Tibial artery (tissue), 4 donors: ENCODE measurements around the gene PTBP1.
"Not testable (repeated sequence)": the region's sequence is repeated elsewhere in the genome, so short reads cannot be mapped to it uniquely, and the experiment has no call there.

Experiments used
- DNase-seq, 2 donors: peaks; one replicate each; pipeline ENCODE4 v3.0.0-alpha.2; 2019
- H3K27ac ChIP-seq, 2 donors: fragments of 200-600 bp; sonication (generic) in 1 of 2; 1 replicate in 1 of 2; 2 replicates in 1 of 2; pipeline ENCODE4 v1.5.1; 2018 to 2019; ENCODE audit warnings: mild to moderate bottlenecking in 1 of 2
- H3K27me3 ChIP-seq, 2 donors: fragments of 200-600 bp; sonication (generic) in 1 of 2; one replicate each; pipeline versions ENCODE4 v1.5.1 to v1.6.0; 2016 to 2019
- H3K36me3 ChIP-seq, 3 donors: fragments of 200-600 bp; sonication (generic) in 2 of 3; one replicate each; pipeline ENCODE4 v1.5.1; 2016 to 2019; ENCODE audit warnings: mild to moderate bottlenecking in 2 of 3
- H3K4me1 ChIP-seq, 4 donors: fragments of 200-600 bp; sonication (generic) in 2 of 4; 1 replicate in 3 of 4; 2 replicates in 1 of 4; pipeline ENCODE4 v1.5.1; 2016 to 2019
- H3K4me3 ChIP-seq, 2 donors: fragments of 200-600 bp; sonication (generic) in 1 of 2; 1 replicate in 1 of 2; 2 replicates in 1 of 2; pipeline ENCODE4 v1.5.1; 2018 to 2019; ENCODE audit warnings: mild to moderate bottlenecking in 2 of 2
- H3K9me3 ChIP-seq, 3 donors: fragments of 200-600 bp; sonication (generic) in 1 of 3; one replicate each; pipeline ENCODE4 v1.5.1; 2016 to 2019
- intact Hi-C: fragments of 100-400 bp; cut with DNase I; formaldehyde crosslinking; loops from one replicate; pipeline ENCODE4 v1.15.0; 2023; ENCODE audit warnings: low total_unique reads
- TF ChIP-seq, protein P1 (sequence below), 2 experiments: fragments of 200-600 bp in 1 of 2; fragments of 450-650 bp in 1 of 2; IDR thresholded peaks; one replicate each; pipeline ENCODE4 v1.5.1; 2017 to 2019; ENCODE audit warnings: antibody characterized with exemption in 2 of 2, mild to moderate bottlenecking in 1 of 2, moderate library complexity in 1 of 2

Gene PTBP1

DNA sequence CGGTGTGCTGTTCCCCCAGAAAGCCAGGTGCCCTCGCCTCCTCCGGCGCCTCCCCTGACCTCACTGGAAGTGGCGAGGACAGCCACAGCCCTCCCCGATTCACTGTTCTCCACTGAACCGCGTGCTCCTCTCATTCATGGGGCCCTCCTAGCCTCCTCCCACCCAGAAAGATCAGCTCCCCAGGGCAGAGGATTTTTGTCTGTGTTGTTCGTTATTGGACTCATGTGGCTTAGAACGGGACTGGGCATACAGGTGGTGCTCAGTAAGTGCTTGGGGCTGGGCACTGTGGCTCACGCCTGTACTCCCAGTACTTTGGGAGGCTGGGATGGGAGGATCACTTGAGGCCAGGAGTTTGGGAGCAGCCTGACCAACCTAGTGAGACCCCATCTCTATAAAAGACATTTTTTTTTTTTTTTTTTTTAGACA, 47.3 kb downstream of the PTBP1 start:
- peaks cover 0 to 20% (median 14%) of the 10 kb centered on the region in 4 donors for H3K4me1 ChIP-seq
- TF ChIP-seq, protein P1, sequence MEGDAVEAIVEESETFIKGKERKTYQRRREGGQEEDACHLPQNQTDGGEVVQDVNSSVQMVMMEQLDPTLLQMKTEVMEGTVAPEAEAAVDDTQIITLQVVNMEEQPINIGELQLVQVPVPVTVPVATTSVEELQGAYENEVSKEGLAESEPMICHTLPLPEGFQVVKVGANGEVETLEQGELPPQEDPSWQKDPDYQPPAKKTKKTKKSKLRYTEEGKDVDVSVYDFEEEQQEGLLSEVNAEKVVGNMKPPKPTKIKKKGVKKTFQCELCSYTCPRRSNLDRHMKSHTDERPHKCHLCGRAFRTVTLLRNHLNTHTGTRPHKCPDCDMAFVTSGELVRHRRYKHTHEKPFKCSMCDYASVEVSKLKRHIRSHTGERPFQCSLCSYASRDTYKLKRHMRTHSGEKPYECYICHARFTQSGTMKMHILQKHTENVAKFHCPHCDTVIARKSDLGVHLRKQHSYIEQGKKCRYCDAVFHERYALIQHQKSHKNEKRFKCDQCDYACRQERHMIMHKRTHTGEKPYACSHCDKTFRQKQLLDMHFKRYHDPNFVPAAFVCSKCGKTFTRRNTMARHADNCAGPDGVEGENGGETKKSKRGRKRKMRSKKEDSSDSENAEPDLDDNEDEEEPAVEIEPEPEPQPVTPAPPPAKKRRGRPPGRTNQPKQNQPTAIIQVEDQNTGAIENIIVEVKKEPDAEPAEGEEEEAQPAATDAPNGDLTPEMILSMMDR (IDR thresholded peaks at IDR 0.05): no peak
- intact Hi-C loops: no loop called here
- H3K27me3 ChIP-seq: peaks cover 0 to 81% of the 10 kb centered on the region in 2 donors
- DNase-seq: no peak
- H3K27ac ChIP-seq: no peak overlapping the region
- H3K9me3 ChIP-seq: no peaks in the 10 kb centered on the region
- no peak overlapping the region for H3K4me3 ChIP-seq
- no peaks in the 10 kb centered on the region for H3K36me3 ChIP-seq

DNA sequence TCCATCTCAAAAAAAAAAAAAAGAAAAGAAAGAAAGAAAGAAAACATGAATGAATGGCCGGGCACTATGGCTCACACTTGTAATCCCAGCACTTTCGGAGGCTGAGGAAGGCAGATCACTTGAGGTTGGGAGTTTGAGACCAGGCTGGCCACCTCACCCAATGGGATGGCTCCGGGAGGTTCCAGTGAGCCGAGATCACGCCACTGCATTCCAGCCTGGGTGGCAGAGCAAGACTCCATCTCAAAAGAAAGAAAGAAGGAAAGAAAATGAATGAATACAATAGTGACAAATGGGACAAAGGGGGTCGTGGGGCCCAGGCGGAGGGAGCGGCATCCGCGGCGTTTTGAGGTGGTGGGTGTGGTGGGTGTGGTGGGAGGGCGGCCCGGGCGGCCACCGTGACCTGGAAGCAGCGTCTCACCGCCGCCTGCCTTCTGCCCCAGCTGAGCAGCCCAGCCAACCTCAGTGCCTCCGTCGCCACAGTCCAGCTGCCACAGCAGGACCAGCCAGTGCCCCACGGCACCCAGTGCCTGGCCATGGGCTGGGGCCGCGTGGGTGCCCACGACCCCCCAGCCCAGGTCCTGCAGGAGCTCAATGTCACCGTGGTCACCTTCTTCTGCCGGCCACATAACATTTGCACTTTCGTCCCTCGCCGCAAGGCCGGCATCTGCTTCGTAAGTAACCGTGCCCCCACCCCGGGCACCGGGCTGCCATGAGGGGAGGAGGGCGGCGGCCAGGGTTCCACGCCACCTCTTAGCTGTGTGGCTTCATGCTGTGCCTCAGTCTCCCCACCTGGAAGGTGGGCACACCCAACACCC, 48.7 kb downstream of the PTBP1 start:
- intact Hi-C loops: no loop called here
- peaks cover 0 to 29% (median 20%) of the 10 kb centered on the region in 4 donors for H3K4me1 ChIP-seq
- TF ChIP-seq, protein P1 (IDR thresholded peaks at IDR 0.05): no peak
- no peak overlapping the region for H3K4me3 ChIP-seq
- H3K27me3 ChIP-seq: peaks cover 0 to 68% of the 10 kb centered on the region in 2 donors
- no peaks in the 10 kb centered on the region for H3K36me3 ChIP-seq
- H3K9me3 ChIP-seq: no peaks in the 10 kb centered on the region
- H3K27ac ChIP-seq: no peak overlapping the region
- DNase-seq: no peak

DNA sequence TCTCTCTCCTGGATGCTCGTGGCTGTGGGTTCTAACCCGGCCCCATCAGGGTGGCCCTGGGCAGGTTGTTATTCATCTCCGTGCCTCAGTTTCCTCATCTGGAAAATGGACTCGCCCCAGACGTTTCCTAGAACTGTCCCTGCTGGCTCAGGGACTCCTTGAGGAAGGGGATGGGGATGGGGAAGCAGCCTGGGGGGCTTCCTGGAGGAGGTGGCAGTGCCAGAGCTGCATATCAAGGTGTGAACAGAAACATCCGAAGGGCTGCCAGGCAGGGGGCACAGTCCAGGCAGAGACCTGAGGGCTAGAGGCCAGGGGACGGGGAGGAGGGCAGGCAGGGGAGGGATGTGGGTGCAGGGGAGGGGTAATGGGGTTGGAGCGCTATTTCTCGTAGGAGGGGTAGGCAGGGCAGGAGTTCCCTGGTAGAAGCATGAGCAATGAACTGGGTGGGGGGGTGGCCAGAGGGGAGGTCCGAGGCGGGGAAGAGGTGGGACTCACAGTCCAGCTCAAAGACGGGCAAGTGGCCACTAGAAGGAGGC, 51.2 kb downstream of the PTBP1 start:
- H3K36me3 ChIP-seq: no peaks in the 10 kb centered on the region
- DNase-seq: peak in 1 of 2 donors; percentile 56

DNA sequence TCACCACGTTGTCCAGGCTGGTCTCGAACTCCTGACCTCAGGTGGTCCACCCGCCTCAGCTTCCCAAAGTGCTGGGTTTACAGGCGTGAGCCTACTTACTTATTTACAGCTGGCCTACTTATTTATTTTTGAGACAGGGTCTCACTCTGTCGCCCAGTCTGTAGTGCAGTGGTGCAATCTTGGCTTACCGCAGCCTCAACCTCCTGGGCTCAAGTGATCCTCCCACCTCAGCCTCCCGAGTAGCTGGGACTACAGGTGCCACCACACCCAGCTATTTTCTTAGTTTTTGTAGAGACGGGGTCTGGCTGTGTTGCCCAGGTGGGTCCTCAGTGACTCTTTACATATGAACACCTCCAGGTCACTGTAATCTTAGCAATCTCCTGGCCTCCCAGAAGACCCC, 51.9 kb downstream of the PTBP1 start:
- H3K9me3 ChIP-seq, DNase-seq, H3K36me3 ChIP-seq, H3K4me3 ChIP-seq, H3K27ac ChIP-seq, intact Hi-C loops: not testable (repeated sequence)
- peaks cover 0 to 72% of the 10 kb centered on the region in 2 donors for H3K27me3 ChIP-seq
- peaks cover 0 to 25% (median 14%) of the 10 kb centered on the region in 4 donors for H3K4me1 ChIP-seq

More for the DNA sequence above, 51.2 kb downstream of the PTBP1 start:
- TF ChIP-seq, protein P1 (IDR thresholded peaks at IDR 0.05): no peak
- no peaks in the 10 kb centered on the region for H3K9me3 ChIP-seq
- intact Hi-C loops: no loop called here
- peaks cover 0 to 32% (median 21%) of the 10 kb centered on the region in 4 donors for H3K4me1 ChIP-seq
- H3K4me3 ChIP-seq: no peak overlapping the region
- no peak overlapping the region for H3K27ac ChIP-seq
- H3K27me3 ChIP-seq: peaks cover 0 to 73% of the 10 kb centered on the region in 2 donors

DNA sequence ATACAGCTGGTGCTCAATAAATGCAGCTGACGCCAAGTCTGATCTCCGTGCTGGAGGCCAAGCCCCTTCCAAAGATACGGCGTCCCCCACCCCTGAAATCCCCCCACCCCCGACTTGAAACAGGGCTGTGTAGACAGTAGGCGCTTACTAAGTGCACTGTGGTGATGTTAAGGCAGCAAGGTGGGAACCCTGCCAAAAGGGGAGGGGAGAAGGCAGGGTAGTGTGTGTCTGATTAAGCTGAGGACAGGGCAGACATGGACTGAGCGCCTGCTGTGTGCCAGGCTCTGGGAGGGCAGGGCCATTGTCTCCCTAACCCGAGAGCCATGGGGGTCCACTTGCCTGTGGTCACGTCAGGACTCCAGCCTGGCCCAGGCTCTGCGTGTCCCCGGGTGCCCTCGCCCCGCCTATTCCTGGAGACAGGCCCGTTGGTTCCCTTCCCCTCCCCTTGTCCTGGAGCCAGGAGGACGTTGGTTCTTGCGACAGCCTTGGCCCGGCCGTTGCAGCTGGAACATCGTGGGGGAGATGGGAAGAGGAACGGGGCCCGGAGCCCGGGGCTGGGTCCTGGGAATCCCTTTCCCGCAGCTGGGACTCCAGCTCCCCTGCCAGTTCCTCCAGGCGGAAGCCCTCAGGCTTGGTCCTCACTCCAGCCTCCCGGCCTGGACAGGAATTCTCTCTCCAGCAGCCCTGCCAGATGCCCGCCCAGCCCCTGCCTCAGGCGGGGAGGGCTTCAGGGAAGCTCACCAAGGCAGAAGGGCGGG, 53.1 kb downstream of the PTBP1 start:
- Histone ChIP-seq H3K27ac (peak overlapping the region; percentile 66), H3K4me3 (peak overlapping the region in 1 of 2 donors; percentile 33), H3K9me3 (no peaks in the 10 kb centered on the region), H3K27me3 (peaks cover 0 to 69% of the 10 kb centered on the region in 2 donors), H3K4me1 (peaks cover 0 to 25% (median 14%) of the 10 kb centered on the region in 4 donors), H3K36me3 (no peaks in the 10 kb centered on the region)
- peak; percentile 93 to 96 for DNase-seq
- TF ChIP-seq, protein P1 (IDR thresholded peaks at IDR 0.05): no peak
- intact Hi-C loops: loop anchor here (10.0 kb wide), 1 partner anchor 134 kb away; the partner anchor contains the start of gene WDR18
